Heart right ventricle (tissue), 16 donors: Measurements from ENCODE around the gene TAGAP. TPM values are rescaled to one million over a fixed set of nuclear protein-coding genes. Genes with fewer than 3 reads are reported as not detected.
A peak's percentile ranks its signal among the peaks of the same experiment; 100 is the strongest.

Source experiments
- ATAC-seq, 8 donors: fragments of 200-7000 bp; cut with Tn5 transposase; one replicate each; pipeline ENCODE4 v1.9.1; 2020; ENCODE audit warnings: mild to moderate bottlenecking in 8 of 8, moderate library complexity in 8 of 8, moderate number of reproducible peaks in 1 of 8
- DNase-seq, 2 donors: peaks; one replicate each; pipeline ENCODE4 v3.0.0-alpha.2; 2020
- H3K27ac ChIP-seq, 10 donors: fragments of 200-600 bp; sonication (generic) in 2 of 10; one replicate each; pipeline versions ENCODE4 v1.5.0 to v1.8.0; 2020 to 2022; ENCODE audit warnings: mild to moderate bottlenecking in 3 of 10
- H3K27me3 ChIP-seq, 7 donors: fragments of 200-600 bp; one replicate each; pipeline ENCODE4 v1.8.0; 2021 to 2022; ENCODE audit warnings: mild to moderate bottlenecking in 2 of 7
- H3K36me3 ChIP-seq, 9 donors: fragments of 200-600 bp; sonication (generic) in 1 of 9; one replicate each; pipeline versions ENCODE4 v1.5.0 to v1.8.0; 2020 to 2022; ENCODE audit warnings: mild to moderate bottlenecking in 2 of 9
- H3K4me1 ChIP-seq, 9 donors: fragments of 200-600 bp; sonication (generic) in 1 of 9; one replicate each; pipeline versions ENCODE4 v1.5.0 to v1.8.0; 2020 to 2022; ENCODE audit warnings: mild to moderate bottlenecking in 4 of 9
- H3K4me3 ChIP-seq, 10 donors: fragments of 200-600 bp; sonication (generic) in 2 of 10; one replicate each; pipeline versions ENCODE4 v1.5.0 to v1.8.0; 2020 to 2022; ENCODE audit warnings: mild to moderate bottlenecking in 7 of 10, moderate library complexity in 2 of 10
- H3K9me3 ChIP-seq, 11 donors: fragments of 200-600 bp in 10 of 11; sonication (generic) in 2 of 11; one replicate each; pipeline versions ENCODE4 v1.5.0 to v1.8.0; 2013 to 2022; ENCODE audit warnings: mild to moderate bottlenecking in 2 of 11, control low read depth in 1 of 11, moderate library complexity in 1 of 11
- WGBS, 2 donors: extraction: QIAGEN DNeasy Blood & Tissue Kit; methylation state at CpG; one replicate each; pipeline ENCODE4 v1.1.7; 2013; ENCODE audit warnings: inconsistent platforms in 1 of 2; 5-methylcytosine and 5-hydroxymethylcytosine counted together
- intact Hi-C, 10 donors: fragments of 100-400 bp; cut with DNase I; formaldehyde crosslinking; loops; one replicate each; pipeline versions ENCODE4 v1.11.1 to v1.14.2; 2022
- polyA plus RNA-seq, 2 donors: library from polyadenylated mRNA; stranded (reverse); fragments of 200-250 nt; gene quantifications; one replicate each; pipeline ENCODE4 v1.2.3, GENCODE V29; 2013
- total RNA-seq, 10 donors: library from RNA; stranded (reverse); fragmentation: NEBNext Ultra II Directional in 3 of 10; extraction: Animal tissue kit (Norgen Biotek cat#: 25700) in 3 of 10; gene quantifications; one replicate each; pipeline versions ENCODE4 v1.2.1 to v1.2.4, GENCODE V29; 2021 to 2023
- TF ChIP-seq, protein P1 (sequence below), 9 donors: fragments of 200-600 bp; sonication (generic) in 2 of 9; IDR thresholded peaks; one replicate each; pipeline versions ENCODE4 v1.5.0 to v1.8.0; 2021 to 2022; ENCODE audit warnings: antibody characterized with exemption in 9 of 9, mild to moderate bottlenecking in 5 of 9, moderate library complexity in 1 of 9
- donor health status: Arrhythmogenic right ventricular cardiomyopathy.
- donor health status: ischemic (EF 13 %, LVEDD 7.1; RV severe dilation, severe dysfunction).
- donor health status: healthy with polysubstance abuse.
- donor health status: DM: no; HTN: yes; CAD: no.
- donor health status: DM: no; HTN: no; CAD: no.
- donor health status: ischemic (EF 25% LVEDD 6.9; RV normal size, moderate dysfunction).
- donor health status: ischemic (EF 25% LVEDD 5.7; RV mildly dilated, moderate dysfunction).
- donor health status: healthy.
- donor health status: DM: yes; HTN: yes; CAD: no.
- donor health status: Ischemic cardiomyopathy.
- donor health status: ischemic (EF 35%, LVEDD 5.7; RV mildly dilated, moderate dysfunction).
- donor health status: nonischemic (EF 11% LVEDD 7.7; RV severe dilation, severe dysfunction).
- donor health status: DM: yes; HTN: yes; CAD: no.
- donor health status: PGD.
- donor health status: ischemic (EF 29% LVEDD 5.4; RV normal size, mild dysfunction).
- donor health status: nonischemic (EF 23%, LVEDD 6.1; RV moderate dilation, normal function).

The TAGAP gene
- total and polyA plus RNA-seq, 12 donors = 0.28 to 6.5 (median 0.80) TPM

DNA sequence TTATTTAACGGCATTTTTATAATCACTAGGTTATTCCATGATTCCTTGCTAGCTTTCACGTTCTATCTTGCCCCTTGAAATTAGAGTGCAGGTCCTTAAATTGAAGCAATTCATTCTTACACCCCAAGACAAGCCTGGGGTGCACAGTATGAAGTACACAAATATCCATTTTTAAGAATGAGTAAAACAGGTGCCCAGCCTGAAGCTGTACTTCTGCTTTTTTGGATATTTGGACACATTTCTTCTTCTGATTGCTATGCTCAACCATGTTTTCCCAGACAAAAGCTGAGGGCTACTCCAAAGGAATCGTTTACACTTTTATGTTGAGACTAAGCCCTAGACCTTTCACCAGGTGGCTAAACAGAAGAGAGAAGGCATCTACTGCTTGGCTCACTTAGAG is 7.9 kb upstream of the TAGAP start:
- peaks cover 0 to 20% (median 15%) of the 10 kb centered on the region in 7 donors for H3K27me3 ChIP-seq
- WGBS, 2 donors = 50 to 65% methylated on average over 3 of the region's 3 CpGs

DNA sequence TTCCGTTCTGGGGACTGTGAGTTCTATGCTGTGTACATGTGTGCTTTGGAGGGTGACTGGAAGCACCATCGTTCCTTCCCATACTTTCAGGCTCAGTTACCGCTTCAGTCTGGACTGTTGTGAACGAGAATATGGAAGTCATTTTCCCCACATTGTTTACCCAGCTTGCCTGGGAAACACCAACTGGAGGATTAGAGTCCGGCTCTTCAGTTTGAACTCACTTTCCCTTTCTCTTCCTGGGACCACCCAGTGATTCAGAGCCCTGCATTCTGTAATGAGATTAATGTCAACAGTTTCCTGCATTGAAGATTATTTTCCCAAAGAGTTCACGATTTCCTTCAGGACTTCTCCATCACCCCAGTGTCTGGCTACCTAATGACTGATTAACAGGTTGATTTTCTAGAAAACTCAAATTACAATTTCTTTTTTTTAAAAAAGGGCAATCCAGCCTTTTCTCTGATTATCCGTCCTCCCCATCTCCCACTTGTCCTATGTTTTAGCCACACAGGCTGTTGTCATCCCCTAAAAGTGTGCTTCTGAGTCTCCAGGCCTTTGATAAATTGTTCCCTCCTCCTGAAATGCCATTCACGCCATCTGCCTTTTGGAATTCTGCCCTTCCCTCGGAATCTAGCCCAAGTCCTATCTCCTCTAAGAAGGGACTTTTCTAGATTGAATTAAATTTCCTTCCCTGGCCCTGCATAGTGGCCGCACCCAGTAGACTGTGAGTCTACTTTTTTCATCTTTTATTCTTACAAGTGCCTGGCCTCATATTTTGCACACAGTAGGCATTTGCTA is 3.3 kb upstream of the TAGAP start:
- DNase-seq (no peak), ATAC-seq (no peak)
- Histone ChIP-seq H3K9me3 (no peaks in the 10 kb centered on the region), H3K27ac (no peak overlapping the region), H3K4me1 (peaks cover 0 to 14% (median under 1%) of the 10 kb centered on the region in 9 donors), H3K27me3 (peaks cover 0 to 5% (median 0%) of the 10 kb centered on the region in 7 donors), H3K4me3 (no peak overlapping the region), H3K36me3 (no peaks in the 10 kb centered on the region)
- intact Hi-C loops = loop anchor here in 5 of 10 donors (10.0 kb wide), 2 partner anchors 57 to 87 kb away; no protein-coding TSS in a partner anchor
- 62 to 63% methylated on average over 10 of the region's 10 CpGs for WGBS, 2 donors
- TF ChIP-seq, protein P1, sequence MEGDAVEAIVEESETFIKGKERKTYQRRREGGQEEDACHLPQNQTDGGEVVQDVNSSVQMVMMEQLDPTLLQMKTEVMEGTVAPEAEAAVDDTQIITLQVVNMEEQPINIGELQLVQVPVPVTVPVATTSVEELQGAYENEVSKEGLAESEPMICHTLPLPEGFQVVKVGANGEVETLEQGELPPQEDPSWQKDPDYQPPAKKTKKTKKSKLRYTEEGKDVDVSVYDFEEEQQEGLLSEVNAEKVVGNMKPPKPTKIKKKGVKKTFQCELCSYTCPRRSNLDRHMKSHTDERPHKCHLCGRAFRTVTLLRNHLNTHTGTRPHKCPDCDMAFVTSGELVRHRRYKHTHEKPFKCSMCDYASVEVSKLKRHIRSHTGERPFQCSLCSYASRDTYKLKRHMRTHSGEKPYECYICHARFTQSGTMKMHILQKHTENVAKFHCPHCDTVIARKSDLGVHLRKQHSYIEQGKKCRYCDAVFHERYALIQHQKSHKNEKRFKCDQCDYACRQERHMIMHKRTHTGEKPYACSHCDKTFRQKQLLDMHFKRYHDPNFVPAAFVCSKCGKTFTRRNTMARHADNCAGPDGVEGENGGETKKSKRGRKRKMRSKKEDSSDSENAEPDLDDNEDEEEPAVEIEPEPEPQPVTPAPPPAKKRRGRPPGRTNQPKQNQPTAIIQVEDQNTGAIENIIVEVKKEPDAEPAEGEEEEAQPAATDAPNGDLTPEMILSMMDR (IDR thresholded peaks at IDR 0.05) = no peak

More for the DNA sequence above, 7.9 kb upstream of the TAGAP start:
- no peaks in the 10 kb centered on the region for H3K9me3 ChIP-seq
- intact Hi-C loops = no loop called here
- TF ChIP-seq, protein P1 (IDR thresholded peaks at IDR 0.05) = no peak
- ATAC-seq (no peak), DNase-seq (no peak)
- no peaks in the 10 kb centered on the region for H3K36me3 ChIP-seq
- no peak overlapping the region for H3K4me3 ChIP-seq
- peaks cover 0 to 49% (median 0%) of the 10 kb centered on the region in 9 donors for H3K4me1 ChIP-seq
- no peak overlapping the region for H3K27ac ChIP-seq

DNA sequence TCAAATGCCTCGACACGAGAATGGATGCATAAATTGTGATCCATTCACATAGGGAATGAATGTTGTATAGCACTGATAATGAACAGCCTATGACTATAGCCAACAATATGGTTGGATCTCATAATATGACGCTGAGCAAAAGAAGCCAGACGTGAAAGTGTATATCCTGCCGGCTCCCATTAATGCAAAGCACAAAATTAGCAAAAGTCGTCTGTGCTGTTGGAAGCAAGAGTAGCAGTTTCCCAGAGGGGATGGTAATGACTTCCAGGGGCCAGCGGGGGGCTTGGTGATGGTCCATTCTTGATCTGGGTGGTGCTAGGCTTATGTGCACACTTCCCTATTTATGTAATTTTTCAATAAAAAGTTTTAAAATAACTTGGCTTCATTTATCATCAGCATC is 1.0 kb upstream of the TAGAP start:
- TF ChIP-seq, protein P1 (IDR thresholded peaks at IDR 0.05) = no peak
- DNase-seq = no peak
- Histone ChIP-seq H3K4me3 (no peak overlapping the region), H3K27ac (peak overlapping the region in 1 of 10 donors; percentile 25), H3K36me3 (peaks cover 0 to 15% (median 0%) of the 10 kb centered on the region in 9 donors), H3K4me1 (peaks cover 0 to 25% (median 7%) of the 10 kb centered on the region in 9 donors), H3K9me3 (no peaks in the 10 kb centered on the region), H3K27me3 (peaks cover 0 to 3% (median 0%) of the 10 kb centered on the region in 7 donors)
- ATAC-seq = no peak
- intact Hi-C loops = loop anchor here in 5 of 10 donors (10.0 kb wide), 2 partner anchors 59 to 89 kb away; no protein-coding TSS in a partner anchor
- WGBS, 2 donors = 71 to 77% methylated on average over 7 of the region's 7 CpGs

DNA sequence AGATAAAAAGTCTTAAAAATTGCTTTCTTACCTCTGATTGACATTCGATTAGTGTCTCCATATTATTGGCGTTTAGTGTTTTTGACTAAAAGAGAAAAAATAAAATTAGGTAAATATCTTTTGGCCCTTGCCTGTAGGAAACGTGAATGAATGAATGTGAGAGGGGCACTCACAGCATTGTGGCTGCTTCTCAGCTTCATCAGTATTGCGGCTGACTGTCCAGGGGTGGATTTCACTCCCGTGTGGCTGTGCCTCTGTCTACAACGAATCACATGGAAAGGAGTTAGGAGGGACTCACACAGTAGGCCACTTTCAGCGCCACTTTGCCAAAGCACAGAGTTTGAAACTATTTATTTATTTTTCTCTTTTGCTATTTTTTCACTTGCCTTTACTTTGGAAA is 844 bp downstream of the TAGAP start:
- no peak for DNase-seq
- peaks cover 0 to 28% (median 0%) of the 10 kb centered on the region in 9 donors for H3K36me3 ChIP-seq
- peaks cover 0 to 43% (median 7%) of the 10 kb centered on the region in 9 donors for H3K4me1 ChIP-seq
- no peak for ATAC-seq
- TF ChIP-seq, protein P1 (IDR thresholded peaks at IDR 0.05) = no peak
- H3K27me3 ChIP-seq = no peaks in the 10 kb centered on the region
- H3K4me3 ChIP-seq = peak overlapping the region in 6 of 10 donors; percentile 15 to 66 (median 34)
- peak overlapping the region in 3 of 10 donors; percentile 17 to 90 (median 32) for H3K27ac ChIP-seq
- intact Hi-C loops = loop anchor here (2.0 to 10.0 kb wide), 8 partner anchors 58 to 93 kb away; no protein-coding TSS in a partner anchor
- H3K9me3 ChIP-seq = no peaks in the 10 kb centered on the region
- WGBS, 2 donors = 84 to 89% methylated on average over 7 of the region's 7 CpGs
